CD4-positive, alpha-beta T cell treated with Interleukin-2 at 100 ng/mL for 4 hours (primary cell): ENCODE data around the gene PROM1.

Experiments
- DNase-seq: peaks from one replicate; pipeline ENCODE4 v3.0.0-alpha.2; 2020; ENCODE audit warnings: low spot score

The PROM1 gene

GRCh38 chr4:16083241-16084191, at the start of gene PROM1:
Gene PROM1 (minus strand): TSS chr4:16084023. CDS start chr4:16075906, 8,117 bp downstream.
- no peak for DNase-seq

DNA sequence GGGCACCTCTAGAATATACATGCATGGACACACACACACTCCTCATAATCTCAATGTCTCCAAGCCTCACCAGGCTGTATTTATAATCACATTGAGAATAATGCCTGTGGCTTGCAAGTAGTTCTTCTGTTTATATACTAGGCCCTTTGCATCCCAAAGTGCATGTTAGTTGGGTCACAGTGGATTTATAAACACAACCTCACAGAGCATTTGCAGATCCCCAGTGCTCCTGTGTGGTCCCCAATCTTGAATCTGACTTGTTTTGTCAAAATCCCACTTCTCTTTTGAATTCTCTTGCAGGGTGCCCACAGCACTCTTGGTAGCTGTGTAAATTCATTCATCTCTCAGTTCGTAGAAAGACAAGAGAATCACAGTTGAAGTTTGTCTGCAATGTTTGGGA, 49.6 kb upstream of the PROM1 start:
- no peak for DNase-seq

DNA sequence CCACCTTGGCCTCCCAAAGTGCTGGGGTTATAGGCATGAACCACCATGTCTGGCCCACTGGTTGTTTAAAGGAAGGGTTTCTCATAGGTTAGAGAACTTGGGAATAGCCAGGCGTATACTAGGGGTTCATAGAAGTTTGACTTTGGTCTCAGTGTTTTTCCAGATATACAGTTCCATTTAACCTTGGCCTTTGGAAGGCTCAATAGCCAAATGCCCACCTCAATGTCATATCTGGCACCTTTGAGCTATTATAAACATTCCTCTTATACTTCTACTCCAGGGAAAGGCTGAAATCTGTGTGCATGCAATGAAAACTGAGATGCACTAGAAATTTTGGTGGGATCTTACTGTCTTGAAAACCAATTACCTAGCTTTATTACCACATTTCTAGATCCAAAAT, 47.5 kb upstream of the PROM1 start:
- no peak for DNase-seq

DNA sequence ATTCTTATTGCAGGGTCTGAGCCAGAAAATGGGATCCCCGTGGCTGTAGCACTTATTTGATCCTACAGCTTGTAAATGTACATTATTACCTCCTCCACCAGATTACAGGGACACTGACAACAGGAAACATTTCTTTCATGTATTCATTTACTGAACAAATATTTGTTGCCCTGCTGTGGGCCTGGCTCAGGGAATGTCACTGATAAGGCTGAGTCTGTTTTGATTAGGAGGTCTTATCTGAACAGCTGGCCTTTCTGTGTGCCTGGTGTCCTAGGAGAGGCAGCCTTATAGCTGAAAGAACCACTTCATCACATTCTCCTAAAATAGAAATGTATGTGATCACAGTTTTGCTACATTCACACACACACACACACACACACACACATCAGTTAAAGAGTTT, 45.5 kb upstream of the PROM1 start:
- DNase-seq: no peak

- no peak for DNase-seq
These were observed 42.9 kb upstream of the PROM1 start for GRCh38 chr4:16126714-16127113.

GRCh38 chr4:16125571-16126445, 42.0 kb upstream of the PROM1 start:
- DNase-seq: no peak

DNA sequence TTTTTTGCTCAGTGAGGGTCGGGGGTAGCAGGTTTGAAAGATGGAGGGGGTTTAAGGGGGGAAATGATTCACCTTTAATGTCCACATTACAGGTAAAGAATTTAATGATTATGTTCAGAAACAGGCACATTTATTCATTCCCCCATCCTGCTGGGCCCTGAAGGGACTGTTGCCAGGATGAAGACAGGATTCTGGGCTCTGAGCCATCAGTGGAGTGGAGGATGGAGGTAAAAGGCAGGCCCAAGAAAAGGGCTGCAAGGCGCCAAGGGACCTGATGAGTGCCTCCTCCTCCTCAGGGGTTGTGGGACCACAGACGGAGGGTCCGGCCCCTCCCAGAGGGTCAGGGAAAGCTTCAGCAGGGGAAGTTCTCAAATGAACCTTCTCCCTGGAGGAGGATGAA, 40.4 kb upstream of the PROM1 start:
- DNase-seq: no peak

DNA sequence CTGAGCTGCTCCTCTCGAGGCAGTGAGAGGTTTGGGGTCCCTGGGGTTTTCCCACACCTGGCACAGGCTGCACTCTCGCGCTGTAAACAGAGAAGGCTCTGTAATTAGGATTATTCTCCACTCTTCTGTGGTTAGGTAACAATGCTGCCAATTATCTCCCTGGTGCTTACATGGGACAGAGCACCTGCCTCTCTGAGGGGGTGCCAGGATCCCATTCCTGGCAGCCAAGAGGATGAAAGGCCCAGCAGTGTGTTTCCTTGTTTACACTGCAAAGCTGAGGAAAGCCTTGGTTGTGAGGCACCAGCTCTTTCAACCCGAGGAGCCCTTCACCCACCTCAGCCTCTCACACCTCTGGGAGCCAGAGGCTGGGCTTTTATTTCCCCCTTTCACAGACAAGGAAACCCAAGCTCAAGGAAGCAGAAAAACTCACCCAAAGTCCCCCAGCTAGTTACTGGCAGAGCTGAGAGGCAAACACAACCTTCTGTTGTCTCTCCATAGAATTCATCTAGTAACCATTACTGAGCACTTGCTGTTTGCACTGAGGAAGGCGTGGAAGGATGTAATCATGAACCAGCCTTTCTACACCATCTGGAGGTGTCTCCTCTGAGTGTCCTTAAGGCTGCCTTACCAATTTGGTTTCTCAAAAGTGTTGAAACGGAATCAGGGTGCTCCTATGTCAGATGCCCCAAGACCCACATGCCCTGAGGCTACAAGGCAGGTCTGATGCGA, 39.7 kb upstream of the PROM1 start:
- DNase-seq: no peak

DNA sequence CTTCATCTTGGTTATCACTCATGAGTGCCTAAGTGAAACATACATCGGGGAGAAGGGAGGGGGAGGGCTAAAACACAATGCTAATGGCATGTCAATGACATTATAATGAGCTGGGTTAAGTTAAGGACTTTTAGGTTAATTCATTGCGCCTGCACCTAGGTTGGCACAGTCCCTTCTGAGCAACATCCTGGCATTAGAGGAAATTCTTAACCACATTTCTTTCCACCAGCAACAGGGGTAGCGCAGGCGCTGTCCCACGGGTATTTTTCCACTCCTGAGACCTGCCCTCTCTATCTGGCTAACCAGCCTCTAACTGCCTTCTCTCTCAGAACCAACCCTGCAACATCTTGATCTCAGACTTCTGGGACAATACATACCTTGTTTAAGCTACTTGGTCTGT, 39.0 kb upstream of the PROM1 start:
- no peak for DNase-seq

DNA sequence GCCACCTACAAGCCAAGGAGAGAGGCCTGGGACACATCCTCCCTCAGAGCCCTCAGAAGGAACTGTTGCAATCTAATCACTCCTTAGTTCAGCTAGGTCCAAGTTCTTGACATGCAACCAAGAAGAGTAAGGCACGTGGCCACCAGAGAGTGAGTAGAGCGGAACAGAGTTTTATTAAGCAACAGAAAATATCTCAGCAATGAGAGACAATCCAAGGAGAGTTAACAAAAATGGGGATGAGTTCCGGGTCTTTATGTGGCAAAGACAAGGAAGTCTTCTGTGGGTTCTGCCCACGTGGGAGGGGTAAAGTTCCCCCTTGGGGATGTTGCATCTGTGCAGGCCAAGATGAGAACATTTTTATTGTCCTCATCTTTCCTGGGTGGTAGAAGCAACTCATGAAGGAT, 38.5 kb upstream of the PROM1 start:
- DNase-seq: no peak

GRCh38 chr4:16120720-16121119, 36.9 kb upstream of the PROM1 start:
- DNase-seq: no peak

GRCh38 chr4:16119981-16120380, 36.2 kb upstream of the PROM1 start:
- no peak for DNase-seq

- no peak for DNase-seq
These were observed 34.3 kb upstream of the PROM1 start for GRCh38 chr4:16118090-16118489.

GRCh38 chr4:16117164-16117563, 33.3 kb upstream of the PROM1 start:
- DNase-seq: no peak

DNA sequence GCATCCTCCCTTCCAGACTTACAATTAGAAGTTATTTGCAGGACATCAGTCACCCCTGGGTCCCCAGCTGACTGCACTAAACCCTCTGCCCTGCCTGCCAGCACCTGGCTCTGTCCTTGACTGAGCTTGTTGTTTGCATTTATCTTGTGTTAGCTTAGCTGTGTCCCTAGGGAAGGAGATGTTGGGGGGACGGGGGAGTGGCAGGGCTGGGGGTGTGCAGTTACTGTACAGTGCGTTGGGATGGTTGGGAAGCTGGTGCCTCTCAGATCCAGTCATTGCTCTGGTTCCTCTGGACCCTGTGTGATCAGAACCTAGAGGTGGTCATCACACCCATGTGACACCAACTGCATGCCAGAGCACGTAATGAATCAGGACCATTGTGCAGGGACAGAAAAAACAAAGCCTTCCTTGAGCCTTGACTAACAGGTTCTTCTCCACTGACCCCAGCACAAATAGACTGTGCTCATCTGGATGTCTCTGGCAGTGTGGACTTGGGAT, 32.7 kb upstream of the PROM1 start:
- no peak for DNase-seq

GRCh38 chr4:16116019-16116418, 32.2 kb upstream of the PROM1 start:
- DNase-seq: no peak

GRCh38 chr4:16114546-16114945, 30.7 kb upstream of the PROM1 start:
- DNase-seq: no peak

DNA sequence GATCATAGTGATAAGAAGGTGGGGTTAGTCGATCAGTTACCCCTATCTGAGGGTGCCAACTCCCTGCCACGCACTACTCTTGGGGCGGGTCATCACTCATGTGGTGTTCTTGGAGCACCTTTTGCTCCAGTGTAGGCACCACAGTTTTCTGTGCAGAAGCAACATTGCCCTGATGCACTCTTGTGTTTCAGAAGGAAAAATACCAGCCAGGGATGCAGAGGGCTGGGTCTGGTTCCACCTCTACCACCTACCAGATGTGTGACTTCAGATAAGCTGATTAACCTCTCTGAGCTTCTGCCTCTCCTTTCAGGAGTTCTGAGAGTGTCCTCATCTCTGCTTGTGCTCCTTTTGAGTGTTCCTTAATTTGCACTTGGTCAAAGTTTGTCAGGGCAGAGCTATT, 29.9 kb upstream of the PROM1 start:
- DNase-seq: no peak

- DNase-seq: no peak
These were observed 27.7 kb upstream of the PROM1 start for GRCh38 chr4:16111533-16111932.

DNA sequence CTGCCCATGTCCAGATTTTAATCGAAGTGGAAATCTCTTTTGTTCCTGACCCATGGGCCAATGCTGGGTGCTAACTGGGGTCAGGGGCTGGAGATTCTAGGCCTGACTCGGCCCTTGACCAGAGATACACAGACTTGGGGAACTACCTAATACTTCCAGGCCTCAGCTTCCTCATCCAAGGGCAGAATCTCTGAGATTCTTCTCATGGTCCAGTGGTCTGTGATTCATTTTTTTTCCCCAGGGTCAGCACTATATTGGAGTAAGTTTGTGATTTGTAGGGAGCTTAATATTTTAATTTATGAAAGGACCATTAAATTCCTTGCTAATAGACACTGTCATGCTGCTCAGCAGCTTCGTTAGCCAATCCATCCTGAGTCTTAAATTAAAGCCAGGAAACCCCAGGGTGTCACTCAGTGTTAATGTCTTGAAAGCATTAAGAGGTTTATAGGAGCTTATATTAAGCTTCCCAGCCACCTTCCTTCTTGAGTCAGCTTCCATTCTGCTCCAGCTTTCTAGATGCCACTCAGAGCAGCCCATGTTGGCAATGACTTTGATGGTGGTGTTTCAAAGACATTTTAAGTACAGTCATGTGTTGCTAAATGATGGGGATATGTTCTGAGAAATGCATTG, 27.0 kb upstream of the PROM1 start:
- DNase-seq: no peak

- DNase-seq: no peak
These were observed 26.4 kb upstream of the PROM1 start for GRCh38 chr4:16110199-16110598.

- no peak for DNase-seq
These were observed 25.4 kb upstream of the PROM1 start for GRCh38 chr4:16109256-16109655.
